ENCODE measurements around the gene SNORC. TPM values are rescaled to one million over a fixed set of nuclear protein-coding genes. Genes with fewer than 3 reads are reported as not detected.

Gene SNORC
- polyA plus RNA-seq, 3 donors: 2.8 to 4.1 (median 3.6) TPM

GRCh38 chr2:232865165-232865564, 4.9 kb upstream of the SNORC start:
- no peak for DNase-seq

DNA sequence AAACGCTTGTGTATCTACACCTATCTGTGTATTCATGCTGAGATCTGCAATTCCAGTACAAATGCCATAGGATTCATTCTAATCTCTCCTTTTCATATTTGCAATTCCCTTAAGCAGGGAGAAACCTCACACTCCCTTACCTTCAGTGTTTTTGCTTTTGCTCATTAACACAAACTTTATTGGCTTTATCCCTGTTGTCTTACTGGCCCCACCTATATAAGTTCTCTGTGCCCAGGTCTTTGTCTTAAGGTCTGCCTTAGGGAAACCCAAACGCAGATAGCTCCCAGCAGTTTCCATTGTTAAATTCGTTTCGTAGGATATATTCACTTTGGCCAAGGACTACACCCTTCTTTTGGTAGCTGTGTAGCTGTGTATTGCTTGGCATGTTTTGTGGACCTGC, 4.0 kb upstream of the SNORC start:
- DNase-seq: no peak

DNA sequence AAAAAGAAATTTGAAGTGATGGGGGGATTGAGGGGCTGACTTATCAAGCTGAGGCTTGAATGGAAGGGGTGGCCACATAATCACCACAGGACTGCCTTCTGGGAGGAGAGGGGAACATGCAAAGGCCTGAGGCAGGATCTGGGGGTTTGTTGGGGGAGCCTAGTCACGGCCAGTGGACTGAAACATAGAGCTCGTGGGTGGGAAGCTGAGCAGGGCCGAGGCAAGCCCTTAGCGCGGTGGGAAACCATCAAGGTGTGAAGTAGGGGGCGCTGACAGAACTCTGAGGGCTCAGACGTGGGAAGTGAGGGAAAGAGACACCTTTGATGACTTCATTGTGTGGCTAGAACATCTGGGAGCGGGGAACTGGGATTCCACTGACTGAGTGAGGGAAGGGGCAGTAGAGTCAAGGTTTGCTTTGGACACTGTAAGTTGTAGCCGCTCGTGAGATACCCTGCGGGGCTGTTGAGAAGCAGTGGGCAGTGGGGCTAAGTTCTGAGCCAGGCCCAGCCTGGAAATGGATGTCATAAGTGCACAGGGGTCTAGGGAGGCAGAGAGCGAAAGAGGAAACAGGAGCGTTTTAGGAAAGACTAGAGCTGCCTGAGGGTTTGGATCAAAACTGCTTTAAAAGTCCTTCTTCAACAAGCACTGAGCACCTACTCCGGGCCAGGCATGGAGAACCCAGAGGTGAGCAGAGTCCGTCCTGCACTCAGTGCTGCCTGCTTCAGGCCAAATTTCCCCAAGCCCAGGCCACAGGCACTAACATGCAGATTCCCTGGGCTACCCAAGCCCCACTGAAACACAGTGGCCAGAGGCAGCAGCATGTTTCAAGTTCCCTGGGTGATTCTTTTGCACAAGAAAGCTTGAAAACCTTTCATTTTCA, 686 bp upstream of the SNORC start:
- no peak for DNase-seq

DNA sequence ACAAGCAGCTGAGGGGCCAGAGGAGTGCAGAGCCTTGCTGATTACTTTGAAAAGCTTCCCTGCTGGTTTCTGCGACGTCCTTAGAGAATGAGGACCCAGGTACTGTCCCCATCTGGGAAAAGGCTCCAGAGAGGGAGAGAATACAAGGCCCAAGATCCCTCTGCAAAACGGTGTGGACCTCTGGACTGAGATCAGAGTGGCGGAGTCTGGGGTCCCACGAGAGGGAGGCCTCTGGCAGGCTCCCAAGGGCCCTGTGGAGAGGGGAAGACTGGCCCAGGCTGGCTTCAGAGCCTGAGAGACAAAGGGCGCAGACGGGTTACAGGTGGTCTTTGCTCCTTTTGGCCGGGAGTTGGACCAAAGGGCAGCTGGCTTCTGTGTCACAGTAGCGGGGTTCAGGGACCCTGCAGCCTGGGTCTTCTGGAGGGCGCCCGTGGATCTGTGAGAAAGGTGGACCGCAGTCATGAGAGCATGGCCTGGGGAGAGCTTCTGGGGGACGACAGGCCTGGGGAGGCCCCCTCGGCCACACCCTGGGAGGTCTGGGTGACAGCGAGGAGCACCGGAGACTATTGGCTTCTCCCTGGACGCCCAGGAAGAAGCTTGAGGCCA, 805 bp downstream of the SNORC start:
- no peak for DNase-seq

- DNase-seq: no peak
Measured at GRCh38 chr2:232871418-232871834, 1.4 kb downstream of the SNORC start.

GRCh38 chr2:232871835-232872736, 2.0 kb downstream of the SNORC start:
- no peak for DNase-seq

DNA sequence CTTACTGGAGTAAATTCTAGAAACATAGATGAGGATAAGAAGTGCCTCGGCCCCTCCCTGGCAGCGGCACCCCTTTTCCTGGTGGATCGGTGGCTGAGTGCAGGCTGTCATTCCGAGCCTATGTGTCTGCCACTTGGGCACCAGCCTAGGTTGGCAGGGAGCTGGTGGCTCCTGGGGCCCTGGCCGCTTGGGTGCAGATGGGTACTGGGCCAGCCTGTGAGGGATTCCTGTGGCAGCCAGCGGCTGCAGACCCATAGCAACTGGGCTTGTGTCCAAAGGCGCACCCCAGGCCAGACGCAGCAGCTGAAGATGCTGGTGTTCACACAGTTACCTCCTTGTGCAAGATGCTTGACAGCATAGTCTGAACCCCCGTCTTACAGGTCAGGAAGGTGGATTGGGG, 2.8 kb downstream of the SNORC start:
- no peak for DNase-seq

DNA sequence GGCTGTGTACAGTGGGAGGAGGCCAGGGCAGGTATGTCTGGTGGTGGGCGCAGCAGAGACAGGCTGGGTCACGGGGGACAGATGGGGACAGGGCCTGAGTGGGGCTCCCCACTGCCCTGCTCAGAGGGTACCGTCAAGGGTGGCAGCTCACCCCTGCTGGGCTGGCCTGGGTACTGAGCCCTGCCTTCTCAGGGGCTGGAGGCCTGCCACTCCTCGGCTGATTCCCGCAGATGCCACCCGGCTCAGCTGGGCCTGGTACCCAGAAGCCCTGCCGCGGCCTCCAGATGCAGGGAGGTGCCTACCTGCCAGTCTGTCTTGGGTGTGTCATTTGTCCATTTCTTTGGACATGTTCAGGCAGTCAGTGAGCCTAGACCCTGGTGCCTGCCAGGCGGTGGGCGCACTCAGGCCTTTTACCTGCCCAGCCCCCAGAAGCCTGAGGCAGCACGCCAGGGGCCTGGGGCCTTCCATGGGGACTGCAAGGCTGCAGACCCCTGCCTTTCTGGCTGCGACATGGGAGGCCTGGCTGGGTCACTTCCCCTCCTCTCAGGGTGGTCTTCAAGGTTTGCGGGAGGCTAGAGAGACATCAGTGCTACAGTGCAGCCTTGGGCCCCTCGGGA, 3.3 kb downstream of the SNORC start:
- no peak for DNase-seq

DNA sequence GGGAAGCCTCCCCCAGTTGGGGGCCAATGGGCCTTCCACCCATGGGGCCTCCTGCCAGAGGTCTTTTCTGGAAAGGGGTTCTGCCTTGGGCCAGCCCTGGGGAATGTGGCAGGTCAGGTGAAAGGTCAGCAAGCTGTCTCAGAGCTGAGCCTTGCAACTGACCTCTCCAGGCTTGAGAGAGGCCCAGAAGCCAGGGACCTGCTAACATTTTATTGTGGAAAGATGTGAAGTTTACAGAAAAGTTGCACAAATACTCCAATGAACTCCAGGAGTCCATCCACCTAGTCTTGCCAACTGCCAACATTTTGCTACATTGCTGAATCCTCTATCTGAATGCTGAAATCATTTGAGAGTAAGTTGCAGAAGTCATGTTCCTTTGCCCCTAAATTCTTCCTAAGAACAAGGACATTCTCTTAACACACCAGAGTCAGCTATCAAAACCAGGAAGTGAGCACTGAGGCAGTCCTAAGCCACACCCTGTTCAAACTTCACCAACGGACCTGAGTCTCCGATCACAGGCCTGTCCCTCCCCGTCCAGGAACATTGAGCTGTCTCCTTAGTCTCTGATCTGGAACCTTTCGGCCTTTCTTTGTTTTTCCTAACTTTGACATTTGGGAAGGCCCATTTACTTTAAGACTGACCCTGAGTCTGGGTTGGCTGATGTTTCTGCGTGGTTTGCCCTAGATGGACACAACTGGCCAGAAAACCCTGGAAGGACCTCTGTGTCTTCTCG, 4.0 kb downstream of the SNORC start:
- DNase-seq: no peak

DNA sequence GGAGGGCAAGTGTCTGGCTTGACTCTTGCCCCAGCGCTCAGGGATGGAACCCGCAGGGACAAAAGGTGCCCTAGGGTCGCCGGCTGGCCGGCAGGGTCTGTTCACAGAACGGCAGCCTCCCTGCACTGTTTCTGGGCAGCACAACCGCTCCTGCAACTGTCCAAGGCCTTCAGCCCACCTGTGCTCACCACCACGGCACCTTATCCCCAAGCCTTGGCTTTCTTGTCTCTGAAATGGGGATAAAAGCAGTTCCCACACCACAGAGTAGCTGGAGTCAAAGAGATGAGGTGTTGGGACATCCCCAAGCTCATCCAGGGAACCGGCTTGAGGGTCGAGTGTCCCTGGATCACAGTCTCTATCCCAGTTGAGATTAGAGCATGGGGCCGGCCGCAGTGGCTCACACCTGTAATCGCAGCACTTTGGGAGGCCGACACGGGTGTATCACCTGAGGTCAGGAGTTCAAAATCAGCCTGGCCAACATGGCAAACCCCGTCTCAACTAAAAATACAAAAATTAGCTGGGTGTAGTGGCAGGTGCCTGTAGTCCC, 4.7 kb downstream of the SNORC start:
- no peak for DNase-seq

GRCh38 chr2:232875256-232876121, 5.4 kb downstream of the SNORC start:
- no peak for DNase-seq

- DNase-seq: no peak
Measured at GRCh38 chr2:232876161-232876977, 6.3 kb downstream of the SNORC start.

DNA sequence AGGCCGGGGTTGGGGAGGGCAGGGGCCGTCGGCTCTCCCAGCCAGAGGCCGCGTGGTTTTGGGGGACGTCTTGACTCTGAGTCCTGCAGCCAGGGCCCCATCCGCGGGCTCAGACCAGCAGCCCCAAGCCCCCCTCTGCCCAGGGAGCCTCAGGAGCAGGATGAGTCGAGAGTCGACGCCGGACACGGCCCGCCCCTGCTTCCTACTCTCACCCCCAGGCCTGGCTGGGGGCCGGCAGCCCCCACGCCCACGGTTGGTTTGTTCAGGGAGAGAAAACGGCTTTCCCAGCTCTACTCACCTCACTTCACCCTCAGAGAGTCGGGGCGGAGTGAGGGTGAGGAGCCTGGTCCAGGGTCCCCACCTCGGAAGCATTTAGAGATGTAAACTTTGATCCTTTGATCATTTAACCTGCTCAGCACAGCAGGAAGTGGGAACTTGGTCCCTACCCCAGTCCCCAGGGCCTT, 6.9 kb downstream of the SNORC start:
- DNase-seq: no peak

DNA sequence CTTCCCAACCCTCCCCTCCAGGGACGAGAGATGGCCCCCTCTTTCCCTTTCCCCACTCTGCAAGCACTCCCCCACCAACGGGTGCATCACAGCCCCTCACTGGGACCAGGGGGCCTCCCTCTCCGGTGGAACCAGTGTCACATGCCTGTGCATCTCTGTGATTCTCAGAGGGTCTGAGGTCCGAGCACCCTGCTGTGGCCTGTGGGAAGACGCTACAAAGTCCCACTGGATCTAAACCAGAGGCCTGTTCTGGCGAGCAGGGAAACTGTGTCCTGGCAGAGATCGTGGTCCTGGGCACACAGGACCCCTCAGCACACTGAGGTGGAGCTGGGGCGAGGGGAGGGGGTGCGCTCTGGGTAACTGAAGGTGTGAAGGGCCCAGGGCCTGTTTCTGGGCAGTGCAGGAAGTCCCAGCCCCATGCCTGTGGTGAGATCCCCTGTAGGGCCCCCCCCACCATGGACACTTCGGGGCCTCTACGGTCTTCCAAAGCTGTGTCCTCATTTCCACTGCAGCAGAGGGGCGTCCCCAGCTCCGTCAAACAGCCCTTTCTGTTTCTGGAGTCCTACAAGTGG, 8.0 kb downstream of the SNORC start:
- no peak for DNase-seq

DNA sequence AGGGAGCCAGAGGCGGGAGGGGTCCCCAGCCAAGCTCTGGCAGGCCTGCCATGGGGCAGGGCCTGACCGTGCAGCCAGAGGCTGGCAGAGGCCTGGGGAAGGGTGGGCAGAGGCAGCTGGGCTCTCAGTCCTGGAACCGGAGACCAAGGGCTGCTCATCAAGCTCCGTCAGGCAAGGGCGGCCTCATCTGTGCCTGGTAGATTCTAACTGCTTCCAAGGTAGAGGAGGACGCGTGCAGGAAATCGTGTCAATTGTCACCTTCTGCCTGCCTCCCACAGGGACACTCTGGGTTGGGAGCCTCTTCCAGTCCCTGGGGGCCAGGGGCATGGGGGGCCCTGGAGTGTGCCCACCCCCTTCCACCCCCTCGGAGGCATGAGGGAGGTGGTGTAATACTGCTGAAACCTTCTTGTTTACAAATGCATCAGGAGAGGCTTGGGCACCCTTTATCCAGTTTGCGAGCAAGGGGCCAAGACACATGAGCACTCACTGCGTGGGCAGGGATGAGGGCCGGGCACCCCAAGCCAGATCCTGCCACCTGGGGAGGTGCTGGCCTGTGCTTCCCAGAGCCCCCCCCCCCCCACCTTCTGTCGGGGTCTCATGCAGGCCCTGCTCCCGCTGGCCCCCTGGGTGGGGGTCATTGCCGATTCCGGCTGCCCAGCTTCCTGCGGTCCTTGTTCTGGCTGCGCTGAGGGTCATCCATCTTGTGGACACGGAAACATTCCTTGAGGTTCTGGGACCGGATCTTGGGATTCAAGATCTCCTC, 9.0 kb downstream of the SNORC start:
- DNase-seq: no peak

DNA sequence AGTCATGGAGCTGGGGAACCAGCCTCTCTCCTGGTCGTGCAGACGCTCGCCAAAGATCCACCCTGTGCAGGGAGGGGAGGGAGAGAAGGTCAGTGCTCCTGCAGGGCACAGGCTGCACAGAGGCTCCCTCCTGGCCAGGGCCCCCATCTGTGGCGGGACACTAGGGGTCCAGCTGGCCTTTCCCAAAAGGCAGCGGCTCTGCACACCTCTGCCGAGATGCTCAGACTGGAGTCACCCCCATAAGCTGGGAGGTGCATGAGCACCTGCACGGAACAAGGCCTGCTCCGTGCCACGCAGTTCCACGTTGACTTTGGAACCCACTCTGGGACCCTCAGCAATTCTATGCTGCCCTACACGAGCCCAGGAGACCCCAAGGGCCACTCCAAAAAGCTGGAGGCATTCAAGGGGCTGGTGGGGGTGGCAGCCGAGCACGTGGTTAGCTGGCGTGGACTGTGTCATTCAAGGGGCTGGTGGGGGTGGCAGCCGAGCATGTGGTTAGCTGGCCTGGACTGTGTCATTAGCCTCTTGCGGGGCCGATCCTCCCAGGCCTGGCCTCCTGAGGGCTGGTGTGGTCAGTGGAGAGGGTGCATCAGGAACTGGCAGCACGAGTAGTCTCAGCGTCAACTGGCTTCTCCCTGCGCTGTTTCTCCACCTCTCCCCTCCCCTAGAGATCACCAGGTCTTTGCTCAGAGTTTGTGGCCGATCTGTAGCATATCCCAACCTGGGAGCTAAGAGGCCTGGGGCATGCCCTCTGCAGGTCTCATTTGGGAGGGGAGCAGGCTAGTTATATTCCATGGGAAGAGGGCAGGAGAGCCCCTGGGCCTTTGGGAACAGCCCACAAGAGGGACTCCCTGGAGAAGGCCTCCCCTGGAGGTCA, 9.8 kb downstream of the SNORC start:
- DNase-seq: no peak

All from renal pelvis (tissue), 4 donors.